Activated T-helper 1 cell treated with Interleukin-2 at 50 U/mL for 16 hours (primary cell): ENCODE data around the gene HLA-DOB.

ENCODE experiments used
- DNase-seq: peaks from one replicate; pipeline ENCODE4 v3.0.0-alpha.2; 2020; ENCODE audit warnings: low read depth

Gene HLA-DOB

DNA sequence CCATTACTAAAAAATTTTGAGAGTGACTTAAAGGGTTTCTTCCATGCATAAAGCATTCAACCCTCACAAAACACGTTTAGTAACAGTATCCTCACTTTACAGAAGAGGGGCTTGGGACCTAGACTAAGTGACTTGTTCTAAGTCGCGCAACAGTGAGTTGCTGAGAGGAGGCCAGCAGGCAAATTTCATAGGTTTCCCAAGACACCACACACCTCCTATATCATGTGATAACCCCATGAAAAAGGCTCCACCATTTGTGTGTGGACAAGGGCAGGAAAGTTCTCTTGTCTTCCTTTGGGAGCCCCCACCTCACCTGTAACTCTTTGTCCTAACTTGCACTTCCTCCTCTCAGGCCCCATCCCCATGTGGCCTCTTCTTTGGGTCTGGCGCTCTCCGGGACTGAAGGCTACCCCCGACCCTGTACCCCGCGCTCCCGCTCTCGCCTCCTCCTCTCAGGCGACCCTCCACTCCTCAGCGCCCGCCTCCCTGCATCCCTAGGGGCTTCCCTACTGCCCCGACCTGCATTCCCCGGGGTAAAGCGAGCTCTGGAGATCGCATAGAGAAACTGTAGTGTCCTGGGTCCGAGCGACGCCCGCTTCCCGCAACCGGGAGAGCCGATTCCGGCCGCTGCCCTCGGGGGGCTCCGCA, 26.7 kb upstream of the HLA-DOB start:
- no peak for DNase-seq

GRCh38 chr6:32842690-32843089, 25.9 kb upstream of the HLA-DOB start:
- DNase-seq: no peak

GRCh38 chr6:32842021-32842650, 25.3 kb upstream of the HLA-DOB start:
- no peak for DNase-seq

GRCh38 chr6:32840604-32841246, 23.9 kb upstream of the HLA-DOB start:
- no peak for DNase-seq

DNA sequence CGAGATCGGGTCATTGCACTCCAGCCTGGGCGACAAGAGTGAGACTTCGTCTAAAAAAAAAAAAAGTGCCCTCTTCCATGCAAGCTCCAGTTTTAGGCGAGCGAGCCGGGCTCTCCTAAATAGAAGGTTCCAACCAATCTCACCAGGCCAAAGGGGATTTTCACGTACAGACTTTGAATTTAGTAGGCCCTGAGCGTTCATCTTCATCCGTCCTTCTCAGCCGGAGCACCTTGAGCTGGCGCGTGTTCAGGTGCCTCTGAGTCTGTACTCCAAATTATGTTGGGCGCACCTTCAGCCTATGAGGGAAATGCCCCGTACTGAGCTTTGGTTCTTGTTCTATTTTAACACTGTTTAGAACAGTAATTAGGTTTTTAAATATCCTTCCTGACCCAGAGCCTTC, 22.6 kb upstream of the HLA-DOB start:
- no peak for DNase-seq

- peak; percentile 98 for DNase-seq
These were observed 21.5 kb upstream of the HLA-DOB start, which contains the start of gene TAP2 for GRCh38 chr6:32838114-32838958. TSS of gene TAP2 (minus strand) at chr6:32838739. CDS start at chr6:32838233, 506 bp downstream.

GRCh38 chr6:32837651-32838113, 20.9 kb upstream of the HLA-DOB start:
- no peak for DNase-seq

GRCh38 chr6:32836873-32837272, 20.1 kb upstream of the HLA-DOB start:
- DNase-seq: no peak

GRCh38 chr6:32835167-32835893, 18.5 kb upstream of the HLA-DOB start:
- no peak for DNase-seq

GRCh38 chr6:32833664-32834063, 16.9 kb upstream of the HLA-DOB start:
- DNase-seq: no peak

DNA sequence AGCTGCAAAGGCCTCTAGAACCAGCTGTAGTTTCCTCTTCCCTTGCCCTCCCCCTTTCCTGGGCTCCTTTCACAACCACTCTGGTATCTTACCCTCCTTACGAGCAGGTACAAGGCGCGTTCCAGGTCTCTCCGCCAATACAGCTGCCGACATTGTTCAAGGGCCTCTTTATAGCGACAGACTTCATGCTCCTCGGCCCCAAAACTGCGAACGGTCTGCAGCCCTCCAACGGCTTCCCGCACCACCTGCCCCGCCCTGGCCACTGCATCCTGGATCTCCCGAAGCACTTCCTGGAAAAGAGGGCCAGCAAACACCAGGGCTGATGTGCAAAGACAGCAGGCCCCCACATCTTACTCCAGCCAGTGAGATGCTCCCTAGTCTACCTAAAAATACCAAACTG, 15.7 kb upstream of the HLA-DOB start:
- DNase-seq: no peak

DNA sequence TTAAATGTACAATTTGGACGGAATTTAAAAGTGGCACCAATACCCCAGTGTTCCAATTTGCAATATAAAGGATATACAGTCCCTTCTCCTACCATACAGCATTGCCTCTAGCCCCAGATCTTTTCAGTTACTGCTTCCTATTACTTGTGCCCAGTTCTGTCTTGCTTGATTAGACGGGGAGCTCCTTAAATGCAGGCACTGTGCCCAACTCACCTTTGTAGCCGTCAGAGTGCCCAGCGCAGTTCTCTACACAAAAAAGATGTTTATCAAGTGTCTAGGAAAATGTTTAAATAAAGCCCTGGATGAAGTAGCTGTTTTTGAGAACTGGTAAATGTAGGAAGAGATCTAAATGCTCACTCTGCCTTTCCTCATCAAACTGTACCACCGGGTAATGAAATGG, 14.1 kb upstream of the HLA-DOB start:
- no peak for DNase-seq

GRCh38 chr6:32830017-32830416, 13.2 kb upstream of the HLA-DOB start:
- no peak for DNase-seq

GRCh38 chr6:32829495-32829894, 12.7 kb upstream of the HLA-DOB start:
- DNase-seq: no peak

DNA sequence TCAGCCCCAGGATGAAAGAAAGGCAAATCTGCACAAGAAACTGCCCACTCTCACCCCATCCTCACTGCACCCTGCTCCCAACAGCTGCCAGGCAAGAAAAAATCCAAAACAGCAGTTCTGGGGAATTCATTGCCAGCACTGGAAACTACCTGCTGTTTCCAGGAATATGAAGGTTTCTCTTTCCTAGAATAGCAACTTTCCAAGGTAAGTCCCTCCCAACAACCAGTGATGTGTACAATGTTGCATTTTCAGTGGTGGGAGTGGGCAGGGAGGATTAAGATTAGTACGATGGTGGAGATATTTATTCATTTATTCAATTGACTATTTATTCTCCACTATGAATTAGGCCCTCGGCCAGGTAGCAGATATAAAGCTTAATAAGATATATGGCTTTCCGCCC, 10.2 kb upstream of the HLA-DOB start:
- DNase-seq: no peak

- DNase-seq: no peak
These were observed 9.2 kb upstream of the HLA-DOB start for GRCh38 chr6:32825966-32826365.

DNA sequence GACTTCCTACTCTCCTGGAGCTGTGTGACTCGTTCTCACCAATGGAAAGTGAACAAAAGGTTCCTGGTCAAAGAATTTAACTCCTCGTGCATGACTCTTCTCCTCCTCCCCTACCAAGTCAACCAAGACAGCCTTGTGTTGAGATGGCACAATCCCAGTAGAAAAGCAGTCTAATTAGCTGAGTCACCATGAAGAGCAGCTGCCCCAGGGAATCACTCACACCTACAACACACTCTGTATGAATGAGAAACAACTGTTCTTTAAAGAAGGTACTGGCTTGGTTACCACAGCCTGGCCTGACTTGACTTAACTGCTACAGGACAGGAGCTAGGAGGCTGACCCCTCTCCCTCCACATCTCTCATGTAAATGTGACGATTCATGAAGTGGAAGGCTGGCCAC, 2.9 kb upstream of the HLA-DOB start:
- no peak for DNase-seq

GRCh38 chr6:32818867-32819266, 2.1 kb upstream of the HLA-DOB start:
- DNase-seq: no peak

DNA sequence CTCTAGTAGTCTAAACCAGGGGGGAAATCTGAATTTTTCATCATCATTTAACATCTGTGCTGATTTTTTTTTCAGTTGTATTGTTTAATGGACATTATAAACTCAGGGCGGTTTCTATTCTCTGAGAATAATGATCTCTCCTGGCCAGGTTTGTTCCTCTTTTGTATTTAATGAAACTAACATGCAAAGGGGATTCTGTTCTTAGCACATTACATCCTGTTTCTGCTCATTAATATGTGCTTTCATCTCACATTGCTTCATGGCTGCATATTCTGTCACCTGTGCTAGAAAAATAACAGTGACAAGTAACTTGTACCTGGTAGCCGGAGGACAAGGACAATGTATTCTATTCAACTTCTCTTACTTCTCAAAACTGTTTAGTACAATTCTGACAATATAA, 806 bp downstream of the HLA-DOB start:
- DNase-seq: no peak

GRCh38 chr6:32815115-32815514, 1.7 kb downstream of the HLA-DOB start:
- DNase-seq: no peak

DNA sequence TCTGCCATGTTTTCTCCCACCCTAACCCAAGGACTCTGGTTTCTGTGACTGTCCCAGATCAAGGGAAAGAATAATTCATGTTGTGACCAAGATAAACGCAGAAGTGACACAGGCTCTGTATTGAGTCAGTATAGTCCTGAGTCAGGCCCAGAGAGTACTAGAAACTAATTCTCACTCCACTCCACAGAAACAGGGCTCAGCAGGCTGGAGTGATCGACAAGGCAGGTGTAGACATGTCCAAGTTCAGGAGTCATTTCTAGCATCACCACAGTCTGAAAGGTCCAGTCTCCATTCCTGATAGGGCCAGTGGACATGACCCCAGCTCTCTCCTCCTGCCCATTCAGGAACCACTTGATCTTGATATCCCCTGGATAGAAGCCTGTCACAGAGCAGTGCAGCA, 2.7 kb downstream of the HLA-DOB start:
- DNase-seq: no peak

- DNase-seq: no peak
These were observed 7.6 kb downstream of the HLA-DOB start for GRCh38 chr6:32809171-32809570.
